H1 (cell line): ENCODE measurements around the gene LTBP3. TPM values are rescaled to one million over a fixed set of nuclear protein-coding genes. Genes with fewer than 3 reads are reported as not detected.

Experiments used
- polyA plus RNA-seq, 7 experiments: library from polyadenylated mRNA; depleted of rRNA in 3 of 7; stranded (reverse) in 5 of 7; unstranded in 2 of 7; fragments of >200 nt in 5 of 7; fragments of 200-250 nt in 2 of 7; gene quantifications; 1 replicate in 5 of 7; 2 replicates in 1 of 7; 4 replicates in 1 of 7; pipeline versions ENCODE4 v1.2.1 to v1.2.3, GENCODE V29; 2011 to 2013; ENCODE audit warnings: missing spikeins in 2 of 7, mixed read lengths in 2 of 7
- total RNA-seq: library from RNA; stranded (reverse); fragmentation: NEBNext Ultra II Directional; extraction: Animal tissue kit (Norgen Biotek cat#: 25700); gene quantifications from 2 replicates; pipeline ENCODE4 v1.2.1, GENCODE V29; 2021
- TF ChIP-seq, protein P1 (sequence below): fragments of 300-600 bp; sonication (generic); IDR thresholded peaks from 2 replicates; pipeline ENCODE4 v1.7.1; 2012; ENCODE audit warnings: low read length, moderate library complexity, mild to moderate bottlenecking, inconsistent platforms; ENCODE audit not compliant: insufficient replicate concordance

The LTBP3 gene
- total and polyA plus RNA-seq, 2 of the 8 experiments (the other 6 are each of a cell fraction or from before 2014, with no cell fraction given) = 12.8 to 17.8 TPM

DNA sequence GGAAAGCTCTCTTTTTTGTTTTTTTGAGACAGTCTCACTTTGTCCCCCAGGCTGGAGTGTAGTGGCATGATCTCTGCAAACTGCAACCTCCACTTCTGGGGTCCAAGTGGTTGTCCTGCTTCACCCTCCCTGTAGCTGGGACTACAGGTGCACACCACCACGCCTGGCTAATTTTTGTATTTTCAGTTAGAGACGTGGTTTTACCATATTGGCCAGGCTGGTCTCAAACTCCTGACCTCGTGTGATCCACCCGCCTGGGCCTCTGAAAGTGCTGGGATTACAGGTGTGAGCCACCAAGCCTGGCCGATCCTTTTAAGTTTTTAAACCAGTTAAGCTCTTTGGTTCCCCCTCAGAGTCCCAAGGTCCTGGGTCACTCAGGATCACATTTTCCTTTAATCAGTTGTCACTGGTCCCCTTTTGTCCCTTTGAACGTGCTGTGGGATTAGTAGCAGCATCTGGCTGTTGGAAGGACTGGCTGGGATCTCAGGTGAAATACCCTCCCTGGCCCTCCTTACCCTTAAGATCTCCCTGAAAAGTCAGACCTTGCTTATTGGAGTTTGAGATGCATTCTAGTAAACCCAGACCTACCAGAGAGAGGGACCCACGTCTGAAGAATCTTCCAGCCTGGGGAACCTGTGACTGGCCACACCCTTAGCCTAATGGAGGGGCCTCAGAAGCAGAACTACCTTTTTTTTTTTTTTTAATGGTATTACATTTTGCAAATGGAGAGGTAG is 51.2 kb downstream of the LTBP3 start (continued):
- TF ChIP-seq, protein P1, sequence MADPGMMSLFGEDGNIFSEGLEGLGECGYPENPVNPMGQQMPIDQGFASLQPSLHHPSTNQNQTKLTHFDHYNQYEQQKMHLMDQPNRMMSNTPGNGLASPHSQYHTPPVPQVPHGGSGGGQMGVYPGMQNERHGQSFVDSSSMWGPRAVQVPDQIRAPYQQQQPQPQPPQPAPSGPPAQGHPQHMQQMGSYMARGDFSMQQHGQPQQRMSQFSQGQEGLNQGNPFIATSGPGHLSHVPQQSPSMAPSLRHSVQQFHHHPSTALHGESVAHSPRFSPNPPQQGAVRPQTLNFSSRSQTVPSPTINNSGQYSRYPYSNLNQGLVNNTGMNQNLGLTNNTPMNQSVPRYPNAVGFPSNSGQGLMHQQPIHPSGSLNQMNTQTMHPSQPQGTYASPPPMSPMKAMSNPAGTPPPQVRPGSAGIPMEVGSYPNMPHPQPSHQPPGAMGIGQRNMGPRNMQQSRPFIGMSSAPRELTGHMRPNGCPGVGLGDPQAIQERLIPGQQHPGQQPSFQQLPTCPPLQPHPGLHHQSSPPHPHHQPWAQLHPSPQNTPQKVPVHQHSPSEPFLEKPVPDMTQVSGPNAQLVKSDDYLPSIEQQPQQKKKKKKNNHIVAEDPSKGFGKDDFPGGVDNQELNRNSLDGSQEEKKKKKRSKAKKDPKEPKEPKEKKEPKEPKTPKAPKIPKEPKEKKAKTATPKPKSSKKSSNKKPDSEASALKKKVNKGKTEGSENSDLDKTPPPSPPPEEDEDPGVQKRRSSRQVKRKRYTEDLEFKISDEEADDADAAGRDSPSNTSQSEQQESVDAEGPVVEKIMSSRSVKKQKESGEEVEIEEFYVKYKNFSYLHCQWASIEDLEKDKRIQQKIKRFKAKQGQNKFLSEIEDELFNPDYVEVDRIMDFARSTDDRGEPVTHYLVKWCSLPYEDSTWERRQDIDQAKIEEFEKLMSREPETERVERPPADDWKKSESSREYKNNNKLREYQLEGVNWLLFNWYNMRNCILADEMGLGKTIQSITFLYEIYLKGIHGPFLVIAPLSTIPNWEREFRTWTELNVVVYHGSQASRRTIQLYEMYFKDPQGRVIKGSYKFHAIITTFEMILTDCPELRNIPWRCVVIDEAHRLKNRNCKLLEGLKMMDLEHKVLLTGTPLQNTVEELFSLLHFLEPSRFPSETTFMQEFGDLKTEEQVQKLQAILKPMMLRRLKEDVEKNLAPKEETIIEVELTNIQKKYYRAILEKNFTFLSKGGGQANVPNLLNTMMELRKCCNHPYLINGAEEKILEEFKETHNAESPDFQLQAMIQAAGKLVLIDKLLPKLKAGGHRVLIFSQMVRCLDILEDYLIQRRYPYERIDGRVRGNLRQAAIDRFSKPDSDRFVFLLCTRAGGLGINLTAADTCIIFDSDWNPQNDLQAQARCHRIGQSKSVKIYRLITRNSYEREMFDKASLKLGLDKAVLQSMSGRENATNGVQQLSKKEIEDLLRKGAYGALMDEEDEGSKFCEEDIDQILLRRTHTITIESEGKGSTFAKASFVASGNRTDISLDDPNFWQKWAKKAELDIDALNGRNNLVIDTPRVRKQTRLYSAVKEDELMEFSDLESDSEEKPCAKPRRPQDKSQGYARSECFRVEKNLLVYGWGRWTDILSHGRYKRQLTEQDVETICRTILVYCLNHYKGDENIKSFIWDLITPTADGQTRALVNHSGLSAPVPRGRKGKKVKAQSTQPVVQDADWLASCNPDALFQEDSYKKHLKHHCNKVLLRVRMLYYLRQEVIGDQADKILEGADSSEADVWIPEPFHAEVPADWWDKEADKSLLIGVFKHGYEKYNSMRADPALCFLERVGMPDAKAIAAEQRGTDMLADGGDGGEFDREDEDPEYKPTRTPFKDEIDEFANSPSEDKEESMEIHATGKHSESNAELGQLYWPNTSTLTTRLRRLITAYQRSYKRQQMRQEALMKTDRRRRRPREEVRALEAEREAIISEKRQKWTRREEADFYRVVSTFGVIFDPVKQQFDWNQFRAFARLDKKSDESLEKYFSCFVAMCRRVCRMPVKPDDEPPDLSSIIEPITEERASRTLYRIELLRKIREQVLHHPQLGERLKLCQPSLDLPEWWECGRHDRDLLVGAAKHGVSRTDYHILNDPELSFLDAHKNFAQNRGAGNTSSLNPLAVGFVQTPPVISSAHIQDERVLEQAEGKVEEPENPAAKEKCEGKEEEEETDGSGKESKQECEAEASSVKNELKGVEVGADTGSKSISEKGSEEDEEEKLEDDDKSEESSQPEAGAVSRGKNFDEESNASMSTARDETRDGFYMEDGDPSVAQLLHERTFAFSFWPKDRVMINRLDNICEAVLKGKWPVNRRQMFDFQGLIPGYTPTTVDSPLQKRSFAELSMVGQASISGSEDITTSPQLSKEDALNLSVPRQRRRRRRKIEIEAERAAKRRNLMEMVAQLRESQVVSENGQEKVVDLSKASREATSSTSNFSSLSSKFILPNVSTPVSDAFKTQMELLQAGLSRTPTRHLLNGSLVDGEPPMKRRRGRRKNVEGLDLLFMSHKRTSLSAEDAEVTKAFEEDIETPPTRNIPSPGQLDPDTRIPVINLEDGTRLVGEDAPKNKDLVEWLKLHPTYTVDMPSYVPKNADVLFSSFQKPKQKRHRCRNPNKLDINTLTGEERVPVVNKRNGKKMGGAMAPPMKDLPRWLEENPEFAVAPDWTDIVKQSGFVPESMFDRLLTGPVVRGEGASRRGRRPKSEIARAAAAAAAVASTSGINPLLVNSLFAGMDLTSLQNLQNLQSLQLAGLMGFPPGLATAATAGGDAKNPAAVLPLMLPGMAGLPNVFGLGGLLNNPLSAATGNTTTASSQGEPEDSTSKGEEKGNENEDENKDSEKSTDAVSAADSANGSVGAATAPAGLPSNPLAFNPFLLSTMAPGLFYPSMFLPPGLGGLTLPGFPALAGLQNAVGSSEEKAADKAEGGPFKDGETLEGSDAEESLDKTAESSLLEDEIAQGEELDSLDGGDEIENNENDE = peak; percentile 60
- TF ChIP-seq, all 59 proteins: peak for 17
